HepG2 (cell line): ENCODE measurements around the gene LRRC3C. TPM values are rescaled to one million over a fixed set of nuclear protein-coding genes. Genes with fewer than 3 reads are reported as not detected.

Source experiments
- ZNF263 ChIP-seq: sonication (generic); formaldehyde crosslinking; IDR thresholded peaks from 2 replicates; pipeline ENCODE4 v1.4.0; 2020; ENCODE audit warnings: missing genetic modification reagents
- polyA plus RNA-seq, 8 experiments: library from polyadenylated mRNA; depleted of rRNA in 3 of 8; stranded (reverse) in 7 of 8; unstranded in 1 of 8; fragments of >200 nt; fragmentation: Illumina TruSeq in 4 of 8; extraction: Trizol in 4 of 8; gene quantifications; 2 replicates each; pipeline versions ENCODE4 v1.2.1 to v1.2.3, GENCODE V29; 2011 to 2016; ENCODE audit warnings: low read depth in 4 of 8, missing spikeins in 1 of 8, mixed read lengths in 1 of 8; ENCODE audit not compliant: insufficient read depth in 1 of 8
- total RNA-seq, 5 experiments: library from RNA; depleted of rRNA; stranded (reverse); fragments of >200 nt; fragmentation: Illumina TruSeq; extraction: Trizol; gene quantifications; 2 replicates each; pipeline ENCODE4 v1.2.3, GENCODE V29; 2016; ENCODE audit warnings: low read depth in 1 of 5
- TF ChIP-seq, protein P1 (sequence below): IDR thresholded peaks from 2 replicates; pipeline ENCODE4 v1.6.1; 2016
- TF ChIP-seq, protein P2 (sequence below): sonication (generic); formaldehyde crosslinking; IDR thresholded peaks from 2 replicates; pipeline ENCODE4 v1.4.0; 2020; ENCODE audit warnings: mild to moderate bottlenecking, missing genetic modification reagents, borderline replicate concordance
- TF ChIP-seq, protein P3 (sequence below), 2 experiments: IDR thresholded peaks; 2 replicates each; pipeline ENCODE4 v1.6.1; 2011 to 2012; ENCODE audit warnings: low read length in 2 of 2, borderline replicate concordance in 1 of 2, low read depth in 1 of 2, mild to moderate bottlenecking in 1 of 2, moderate library complexity in 1 of 2
- TF ChIP-seq, protein P4 (sequence below): sonication (generic); formaldehyde crosslinking; IDR thresholded peaks from 2 replicates; pipeline ENCODE4 v1.4.0; 2020; ENCODE audit warnings: missing genetic modification reagents

The LRRC3C gene
- total and polyA plus RNA-seq, 2 of the 13 experiments (the other 11 are each of a cell fraction or from before 2014, with no cell fraction given), result 0.17 TPM; not detected in 1

DNA sequence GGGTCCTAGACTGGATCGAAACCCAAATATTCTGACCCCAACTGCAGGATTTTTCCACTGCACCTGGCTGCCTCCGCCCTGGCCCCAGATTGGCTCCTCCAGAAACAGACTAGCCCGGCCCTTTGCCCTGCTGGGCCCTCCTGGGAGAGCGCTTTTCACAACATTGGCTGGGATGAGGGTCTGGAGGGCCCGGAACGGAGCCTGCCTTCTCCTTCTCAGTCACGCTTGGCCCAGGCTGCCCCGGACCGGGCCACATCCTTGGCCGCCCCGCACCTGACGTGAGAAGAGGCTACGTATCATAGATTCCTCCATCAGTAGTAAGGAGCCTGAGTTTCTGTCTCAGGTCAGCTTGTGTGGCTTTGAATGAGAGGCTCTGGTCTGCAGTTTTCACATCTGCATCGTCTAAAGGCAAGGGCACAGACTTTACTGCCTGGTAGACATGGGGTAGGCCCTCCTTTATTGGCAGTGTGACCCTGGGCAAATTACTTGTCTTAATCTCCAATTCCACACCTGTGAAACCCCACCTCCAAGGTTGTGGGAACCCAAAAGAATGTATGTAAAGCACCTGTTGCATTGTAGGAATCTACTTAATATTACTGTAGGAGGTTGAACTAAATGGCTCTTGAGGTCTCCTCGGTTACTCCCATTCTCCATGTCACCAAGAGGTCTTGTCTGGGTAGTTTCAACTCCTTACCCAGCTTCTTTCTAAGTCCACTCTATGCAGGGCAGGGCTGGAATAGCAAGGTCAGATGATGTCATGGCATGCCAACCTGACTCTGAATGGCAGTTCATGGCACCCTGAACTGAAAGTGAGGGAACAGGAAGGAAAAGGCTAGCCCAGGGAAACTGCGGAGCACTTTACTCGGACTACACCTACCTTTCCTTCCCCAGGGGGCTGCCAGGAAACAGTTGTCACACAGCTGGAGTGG lies 661 bp downstream of the LRRC3C start (continued):
- TF ChIP-seq ZNF263 (CRISPR knock-in tag), result peak; percentile 11; the same call in 1 of the 2 replicates
- TF ChIP-seq, protein P1, sequence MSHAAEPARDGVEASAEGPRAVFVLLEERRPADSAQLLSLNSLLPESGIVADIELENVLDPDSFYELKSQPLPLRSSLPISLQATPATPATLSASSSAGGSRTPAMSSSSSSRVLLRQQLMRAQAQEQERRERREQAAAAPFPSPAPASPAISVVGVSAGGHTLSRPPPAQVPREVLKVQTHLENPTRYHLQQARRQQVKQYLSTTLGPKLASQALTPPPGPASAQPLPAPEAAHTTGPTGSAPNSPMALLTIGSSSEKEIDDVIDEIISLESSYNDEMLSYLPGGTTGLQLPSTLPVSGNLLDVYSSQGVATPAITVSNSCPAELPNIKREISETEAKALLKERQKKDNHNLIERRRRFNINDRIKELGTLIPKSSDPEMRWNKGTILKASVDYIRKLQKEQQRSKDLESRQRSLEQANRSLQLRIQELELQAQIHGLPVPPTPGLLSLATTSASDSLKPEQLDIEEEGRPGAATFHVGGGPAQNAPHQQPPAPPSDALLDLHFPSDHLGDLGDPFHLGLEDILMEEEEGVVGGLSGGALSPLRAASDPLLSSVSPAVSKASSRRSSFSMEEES, result no peak
- TF ChIP-seq, protein P2, sequence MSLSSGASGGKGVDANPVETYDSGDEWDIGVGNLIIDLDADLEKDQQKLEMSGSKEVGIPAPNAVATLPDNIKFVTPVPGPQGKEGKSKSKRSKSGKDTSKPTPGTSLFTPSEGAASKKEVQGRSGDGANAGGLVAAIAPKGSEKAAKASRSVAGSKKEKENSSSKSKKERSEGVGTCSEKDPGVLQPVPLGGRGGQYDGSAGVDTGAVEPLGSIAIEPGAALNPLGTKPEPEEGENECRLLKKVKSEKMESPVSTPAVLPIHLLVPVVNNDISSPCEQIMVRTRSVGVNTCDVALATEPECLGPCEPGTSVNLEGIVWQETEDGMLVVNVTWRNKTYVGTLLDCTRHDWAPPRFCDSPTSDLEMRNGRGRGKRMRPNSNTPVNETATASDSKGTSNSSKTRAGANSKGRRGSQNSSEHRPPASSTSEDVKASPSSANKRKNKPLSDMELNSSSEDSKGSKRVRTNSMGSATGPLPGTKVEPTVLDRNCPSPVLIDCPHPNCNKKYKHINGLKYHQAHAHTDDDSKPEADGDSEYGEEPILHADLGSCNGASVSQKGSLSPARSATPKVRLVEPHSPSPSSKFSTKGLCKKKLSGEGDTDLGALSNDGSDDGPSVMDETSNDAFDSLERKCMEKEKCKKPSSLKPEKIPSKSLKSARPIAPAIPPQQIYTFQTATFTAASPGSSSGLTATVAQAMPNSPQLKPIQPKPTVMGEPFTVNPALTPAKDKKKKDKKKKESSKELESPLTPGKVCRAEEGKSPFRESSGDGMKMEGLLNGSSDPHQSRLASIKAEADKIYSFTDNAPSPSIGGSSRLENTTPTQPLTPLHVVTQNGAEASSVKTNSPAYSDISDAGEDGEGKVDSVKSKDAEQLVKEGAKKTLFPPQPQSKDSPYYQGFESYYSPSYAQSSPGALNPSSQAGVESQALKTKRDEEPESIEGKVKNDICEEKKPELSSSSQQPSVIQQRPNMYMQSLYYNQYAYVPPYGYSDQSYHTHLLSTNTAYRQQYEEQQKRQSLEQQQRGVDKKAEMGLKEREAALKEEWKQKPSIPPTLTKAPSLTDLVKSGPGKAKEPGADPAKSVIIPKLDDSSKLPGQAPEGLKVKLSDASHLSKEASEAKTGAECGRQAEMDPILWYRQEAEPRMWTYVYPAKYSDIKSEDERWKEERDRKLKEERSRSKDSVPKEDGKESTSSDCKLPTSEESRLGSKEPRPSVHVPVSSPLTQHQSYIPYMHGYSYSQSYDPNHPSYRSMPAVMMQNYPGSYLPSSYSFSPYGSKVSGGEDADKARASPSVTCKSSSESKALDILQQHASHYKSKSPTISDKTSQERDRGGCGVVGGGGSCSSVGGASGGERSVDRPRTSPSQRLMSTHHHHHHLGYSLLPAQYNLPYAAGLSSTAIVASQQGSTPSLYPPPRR (CRISPR knock-in tag), result no peak
- TF ChIP-seq, protein P3, sequence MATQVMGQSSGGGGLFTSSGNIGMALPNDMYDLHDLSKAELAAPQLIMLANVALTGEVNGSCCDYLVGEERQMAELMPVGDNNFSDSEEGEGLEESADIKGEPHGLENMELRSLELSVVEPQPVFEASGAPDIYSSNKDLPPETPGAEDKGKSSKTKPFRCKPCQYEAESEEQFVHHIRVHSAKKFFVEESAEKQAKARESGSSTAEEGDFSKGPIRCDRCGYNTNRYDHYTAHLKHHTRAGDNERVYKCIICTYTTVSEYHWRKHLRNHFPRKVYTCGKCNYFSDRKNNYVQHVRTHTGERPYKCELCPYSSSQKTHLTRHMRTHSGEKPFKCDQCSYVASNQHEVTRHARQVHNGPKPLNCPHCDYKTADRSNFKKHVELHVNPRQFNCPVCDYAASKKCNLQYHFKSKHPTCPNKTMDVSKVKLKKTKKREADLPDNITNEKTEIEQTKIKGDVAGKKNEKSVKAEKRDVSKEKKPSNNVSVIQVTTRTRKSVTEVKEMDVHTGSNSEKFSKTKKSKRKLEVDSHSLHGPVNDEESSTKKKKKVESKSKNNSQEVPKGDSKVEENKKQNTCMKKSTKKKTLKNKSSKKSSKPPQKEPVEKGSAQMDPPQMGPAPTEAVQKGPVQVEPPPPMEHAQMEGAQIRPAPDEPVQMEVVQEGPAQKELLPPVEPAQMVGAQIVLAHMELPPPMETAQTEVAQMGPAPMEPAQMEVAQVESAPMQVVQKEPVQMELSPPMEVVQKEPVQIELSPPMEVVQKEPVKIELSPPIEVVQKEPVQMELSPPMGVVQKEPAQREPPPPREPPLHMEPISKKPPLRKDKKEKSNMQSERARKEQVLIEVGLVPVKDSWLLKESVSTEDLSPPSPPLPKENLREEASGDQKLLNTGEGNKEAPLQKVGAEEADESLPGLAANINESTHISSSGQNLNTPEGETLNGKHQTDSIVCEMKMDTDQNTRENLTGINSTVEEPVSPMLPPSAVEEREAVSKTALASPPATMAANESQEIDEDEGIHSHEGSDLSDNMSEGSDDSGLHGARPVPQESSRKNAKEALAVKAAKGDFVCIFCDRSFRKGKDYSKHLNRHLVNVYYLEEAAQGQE (IDR thresholded peaks at IDR 0.05; ENCODE audit: borderline replicate concordance in 1 of 2, low read depth in 1 of 2, low read length in 2 of 2), result 0 out of 4 replicates have a peak, but pooled peaks of 1 of the 2 experiments have one; percentile 52
- TF ChIP-seq, protein P4, sequence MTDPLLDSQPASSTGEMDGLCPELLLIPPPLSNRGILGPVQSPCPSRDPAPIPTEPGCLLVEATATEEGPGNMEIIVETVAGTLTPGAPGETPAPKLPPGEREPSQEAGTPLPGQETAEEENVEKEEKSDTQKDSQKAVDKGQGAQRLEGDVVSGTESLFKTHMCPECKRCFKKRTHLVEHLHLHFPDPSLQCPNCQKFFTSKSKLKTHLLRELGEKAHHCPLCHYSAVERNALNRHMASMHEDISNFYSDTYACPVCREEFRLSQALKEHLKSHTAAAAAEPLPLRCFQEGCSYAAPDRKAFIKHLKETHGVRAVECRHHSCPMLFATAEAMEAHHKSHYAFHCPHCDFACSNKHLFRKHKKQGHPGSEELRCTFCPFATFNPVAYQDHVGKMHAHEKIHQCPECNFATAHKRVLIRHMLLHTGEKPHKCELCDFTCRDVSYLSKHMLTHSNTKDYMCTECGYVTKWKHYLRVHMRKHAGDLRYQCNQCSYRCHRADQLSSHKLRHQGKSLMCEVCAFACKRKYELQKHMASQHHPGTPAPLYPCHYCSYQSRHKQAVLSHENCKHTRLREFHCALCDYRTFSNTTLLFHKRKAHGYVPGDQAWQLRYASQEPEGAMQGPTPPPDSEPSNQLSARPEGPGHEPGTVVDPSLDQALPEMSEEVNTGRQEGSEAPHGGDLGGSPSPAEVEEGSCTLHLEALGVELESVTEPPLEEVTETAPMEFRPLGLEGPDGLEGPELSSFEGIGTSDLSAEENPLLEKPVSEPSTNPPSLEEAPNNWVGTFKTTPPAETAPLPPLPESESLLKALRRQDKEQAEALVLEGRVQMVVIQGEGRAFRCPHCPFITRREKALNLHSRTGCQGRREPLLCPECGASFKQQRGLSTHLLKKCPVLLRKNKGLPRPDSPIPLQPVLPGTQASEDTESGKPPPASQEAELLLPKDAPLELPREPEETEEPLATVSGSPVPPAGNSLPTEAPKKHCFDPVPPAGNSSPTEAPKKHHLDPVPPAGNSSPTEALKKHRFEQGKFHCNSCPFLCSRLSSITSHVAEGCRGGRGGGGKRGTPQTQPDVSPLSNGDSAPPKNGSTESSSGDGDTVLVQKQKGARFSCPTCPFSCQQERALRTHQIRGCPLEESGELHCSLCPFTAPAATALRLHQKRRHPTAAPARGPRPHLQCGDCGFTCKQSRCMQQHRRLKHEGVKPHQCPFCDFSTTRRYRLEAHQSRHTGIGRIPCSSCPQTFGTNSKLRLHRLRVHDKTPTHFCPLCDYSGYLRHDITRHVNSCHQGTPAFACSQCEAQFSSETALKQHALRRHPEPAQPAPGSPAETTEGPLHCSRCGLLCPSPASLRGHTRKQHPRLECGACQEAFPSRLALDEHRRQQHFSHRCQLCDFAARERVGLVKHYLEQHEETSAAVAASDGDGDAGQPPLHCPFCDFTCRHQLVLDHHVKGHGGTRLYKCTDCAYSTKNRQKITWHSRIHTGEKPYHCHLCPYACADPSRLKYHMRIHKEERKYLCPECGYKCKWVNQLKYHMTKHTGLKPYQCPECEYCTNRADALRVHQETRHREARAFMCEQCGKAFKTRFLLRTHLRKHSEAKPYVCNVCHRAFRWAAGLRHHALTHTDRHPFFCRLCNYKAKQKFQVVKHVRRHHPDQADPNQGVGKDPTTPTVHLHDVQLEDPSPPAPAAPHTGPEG (CRISPR knock-in tag), result no peak; the same call in 1 of the 2 replicates
